ENCODE results near the gene FCER1G.
A peak's percentile ranks its signal among the peaks of the same experiment; 100 is the strongest.
"Not testable (repeated sequence)": the region's sequence is repeated elsewhere in the genome, so short reads cannot be mapped to it uniquely, and the experiment has no call there.

Gene FCER1G

GRCh38 chr1:161229896-161230295 is 14.8 kb downstream of the FCER1G start:
- peak; percentile 14 for DNase-seq (ENCODE audit: low spot score)

GRCh38 chr1:161230762-161231161 is 15.7 kb downstream of the FCER1G start:
- no peak for DNase-seq (ENCODE audit: low spot score)

GRCh38 chr1:161233102-161233501 is 18.0 kb downstream of the FCER1G start:
- DNase-seq (ENCODE audit: low spot score), result no peak

- no peak for DNase-seq (ENCODE audit: low spot score)
These were observed 21.1 kb downstream of the FCER1G start for GRCh38 chr1:161235957-161236775.

- no peak for DNase-seq (ENCODE audit: low spot score)
These were observed 23.0 kb downstream of the FCER1G start, which contains the start of gene NR1I3 for GRCh38 chr1:161238039-161238473. Gene NR1I3, minus strand, starts transcription at chr1:161238203. Its CDS starts 1,638 bp downstream, at chr1:161236565.

- no peak for DNase-seq (ENCODE audit: low spot score)
These were observed 26.6 kb downstream of the FCER1G start for GRCh38 chr1:161241682-161242081.

GRCh38 chr1:161242313-161242712 is 27.2 kb downstream of the FCER1G start:
- no peak for DNase-seq (ENCODE audit: low spot score)

GRCh38 chr1:161244888-161245287 is 29.8 kb downstream of the FCER1G start:
- DNase-seq (ENCODE audit: low spot score), result no peak

- not testable (repeated sequence) for DNase-seq (ENCODE audit: low spot score)
These were observed 35.0 kb downstream of the FCER1G start for GRCh38 chr1:161250100-161250499.

- no peak for DNase-seq (ENCODE audit: low spot score)
These were observed 35.7 kb downstream of the FCER1G start for GRCh38 chr1:161250829-161251228.

- no peak for DNase-seq (ENCODE audit: low spot score)
These were observed 36.5 kb downstream of the FCER1G start for GRCh38 chr1:161251579-161251978.

GRCh38 chr1:161255302-161255701 is 40.2 kb downstream of the FCER1G start:
- not testable (repeated sequence) for DNase-seq (ENCODE audit: low spot score)

- DNase-seq (ENCODE audit: low spot score), result not testable (repeated sequence)
These were observed 40.9 kb downstream of the FCER1G start for GRCh38 chr1:161255955-161256520.

GRCh38 chr1:161257109-161257508 is 42.0 kb downstream of the FCER1G start:
- not testable (repeated sequence) for DNase-seq (ENCODE audit: low spot score)

- DNase-seq (ENCODE audit: low spot score), result peak; percentile 44
These were observed 43.6 kb downstream of the FCER1G start, which contains the start of gene PCP4L1 for GRCh38 chr1:161258439-161259344. Gene PCP4L1, plus strand, starts transcription at chr1:161258745. Its CDS starts 230 bp downstream, at chr1:161258975.

- no peak for DNase-seq (ENCODE audit: low spot score)
These were observed 44.2 kb downstream of the FCER1G start for GRCh38 chr1:161259345-161259702.

- DNase-seq (ENCODE audit: low spot score), result no peak
These were observed 44.7 kb downstream of the FCER1G start for GRCh38 chr1:161259765-161260164.

- no peak for DNase-seq (ENCODE audit: low spot score)
These were observed 45.5 kb downstream of the FCER1G start for GRCh38 chr1:161260376-161261260.

- no peak for DNase-seq (ENCODE audit: low spot score)
These were observed 46.5 kb downstream of the FCER1G start for GRCh38 chr1:161261261-161262235.

- no peak for DNase-seq (ENCODE audit: low spot score)
These were observed 50.2 kb downstream of the FCER1G start for GRCh38 chr1:161265305-161265704.
